Astrocyte of the spinal cord (primary cell): ENCODE data around the gene SDR9C7.
"Not testable (repeated sequence)": the region's sequence is repeated elsewhere in the genome, so short reads cannot be mapped to it uniquely, and the experiment has no call there.

Source experiments
- DNase-seq: peaks from one replicate; pipeline ENCODE4 v3.0.0; 2011; ENCODE audit warnings: low read depth, low spot score
- H3K4me3 ChIP-seq: 2 replicates; pipeline ENCODE4 v1.5.1; 2011; ENCODE audit warnings: low read depth, mild to moderate bottlenecking, low read length, moderate library complexity
- CTCF ChIP-seq: IDR thresholded peaks from 2 replicates; pipeline ENCODE4 v1.5.1; 2012; ENCODE audit warnings: low read depth, mild to moderate bottlenecking, low read length, inconsistent platforms
- in situ Hi-C: cut with HindIII; loops from 2 replicates; pipeline ENCODE4 v1.10.0; 2017; ENCODE audit warnings: low sequenced_read_pairs

Gene SDR9C7

GRCh38 chr12:56914256-56914655 is 20.0 kb downstream of the SDR9C7 start:
- in situ Hi-C loops = no loop called here
- no peak for DNase-seq
- TF ChIP-seq CTCF = no peak
- no peak overlapping the region for H3K4me3 ChIP-seq

- DNase-seq, H3K4me3 ChIP-seq, in situ Hi-C loops: not testable (repeated sequence)
These were observed 24.8 kb downstream of the SDR9C7 start for GRCh38 chr12:56909403-56909802.

GRCh38 chr12:56908136-56908535 is 26.1 kb downstream of the SDR9C7 start:
- DNase-seq = no peak
- in situ Hi-C loops = no loop called here
- TF ChIP-seq CTCF = no peak
- no peak overlapping the region for H3K4me3 ChIP-seq

- DNase-seq = no peak
- in situ Hi-C loops = no loop called here
- no peak for TF ChIP-seq CTCF
- H3K4me3 ChIP-seq = no peak overlapping the region
These were observed 28.4 kb downstream of the SDR9C7 start for GRCh38 chr12:56905852-56906251.

- TF ChIP-seq CTCF = no peak
- in situ Hi-C loops = no loop called here
- DNase-seq = no peak
- H3K4me3 ChIP-seq = no peak overlapping the region
These were observed 30.8 kb downstream of the SDR9C7 start for GRCh38 chr12:56903374-56903773.

- in situ Hi-C loops, H3K4me3 ChIP-seq, DNase-seq: not testable (repeated sequence)
These were observed 32.9 kb downstream of the SDR9C7 start for GRCh38 chr12:56901313-56901712.

DNA sequence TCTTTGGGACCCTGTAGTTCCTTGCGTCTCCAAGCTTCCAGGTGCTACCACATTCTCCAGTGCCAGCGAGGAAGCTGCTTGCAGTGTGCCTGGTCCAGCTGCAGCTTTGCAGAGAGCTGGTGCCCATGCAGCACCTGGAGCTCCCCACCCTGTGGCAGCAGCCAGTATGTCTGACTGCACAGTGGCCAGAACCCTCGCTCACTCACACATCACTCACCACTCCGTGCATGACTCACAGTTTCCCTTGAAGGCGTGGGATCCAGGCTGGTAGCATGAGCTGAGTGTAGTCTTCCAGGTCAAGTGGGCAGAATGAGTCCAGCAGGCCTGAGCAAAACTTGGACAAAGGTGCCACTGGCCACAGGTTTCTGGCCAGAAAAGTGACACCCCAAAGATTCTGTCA is 33.6 kb downstream of the SDR9C7 start:
- no peak for DNase-seq
- no peak for TF ChIP-seq CTCF
- in situ Hi-C loops = no loop called here
- H3K4me3 ChIP-seq = no peak overlapping the region

DNA sequence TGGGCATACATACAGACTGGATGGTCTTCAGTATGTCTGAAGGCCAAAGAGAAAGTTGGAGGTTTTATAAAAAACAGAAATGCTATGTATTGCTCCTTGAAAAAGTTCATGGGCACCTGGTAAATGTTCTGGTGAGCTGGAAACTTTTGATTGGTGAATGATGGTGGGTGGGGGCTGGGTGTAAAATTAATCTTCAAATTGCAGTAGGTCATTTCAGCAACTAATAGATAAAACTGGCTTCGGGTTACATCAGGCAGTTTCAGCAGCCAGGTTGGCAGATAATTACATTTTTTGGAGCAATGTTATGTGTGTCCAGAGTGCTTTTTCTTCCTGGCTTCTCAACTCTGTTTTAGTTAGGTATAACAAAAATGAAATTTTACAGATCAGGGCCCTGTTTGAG is 35.3 kb downstream of the SDR9C7 start:
- DNase-seq = no peak
- in situ Hi-C loops = no loop called here
- H3K4me3 ChIP-seq = no peak overlapping the region
- no peak for TF ChIP-seq CTCF
